Thymus (tissue), 11 donors: ENCODE results near the gene RNF7. TPM values are rescaled to one million over a fixed set of nuclear protein-coding genes. Genes with fewer than 3 reads are reported as not detected.
"Not testable (repeated sequence)": the region's sequence is repeated elsewhere in the genome, so short reads cannot be mapped to it uniquely, and the experiment has no call there.

Experiments
- DNase-seq, 9 donors: peaks; one replicate each; pipeline ENCODE4 v3.0.0-alpha.2; 2013; ENCODE audit warnings: low spot score in 9 of 9, low read depth in 6 of 9, missing footprints in 1 of 9
- H3K27ac ChIP-seq, 2 donors: one replicate each; pipeline ENCODE4 v1.5.1; 2013; ENCODE audit warnings: control low read depth in 1 of 2, low read depth in 1 of 2, low read length in 1 of 2, mild to moderate bottlenecking in 1 of 2, moderate library complexity in 1 of 2
- H3K27me3 ChIP-seq, 2 donors: one replicate each; pipeline ENCODE4 v1.5.1; 2013; ENCODE audit warnings: low read length in 1 of 2; ENCODE audit not compliant: control insufficient read depth in 2 of 2, insufficient read depth in 1 of 2
- H3K36me3 ChIP-seq, 2 donors: one replicate each; pipeline ENCODE4 v1.5.1; 2013; ENCODE audit warnings: low read length in 1 of 2, mild to moderate bottlenecking in 1 of 2, moderate library complexity in 1 of 2; ENCODE audit not compliant: control insufficient read depth in 2 of 2, insufficient read depth in 2 of 2
- H3K4me1 ChIP-seq, 2 donors: one replicate each; pipeline ENCODE4 v1.5.1; 2013; ENCODE audit warnings: low read length in 2 of 2; ENCODE audit not compliant: control insufficient read depth in 2 of 2, insufficient read depth in 2 of 2
- H3K4me3 ChIP-seq, 2 donors: one replicate each; pipeline ENCODE4 v1.5.1; 2013; ENCODE audit warnings: low read length in 2 of 2, control low read depth in 1 of 2, mild to moderate bottlenecking in 1 of 2
- H3K9me3 ChIP-seq, 2 donors: one replicate each; pipeline ENCODE4 v1.5.1; 2013; ENCODE audit warnings: low read length in 1 of 2, mild to moderate bottlenecking in 1 of 2; ENCODE audit not compliant: control insufficient read depth in 2 of 2, insufficient read depth in 1 of 2
- WGBS: extraction: QIAGEN DNeasy Blood & Tissue Kit; methylation state at CpG from one replicate; pipeline ENCODE4 v1.1.7; 2013; 5-methylcytosine and 5-hydroxymethylcytosine counted together
- polyA plus RNA-seq: library from polyadenylated mRNA; stranded (reverse); fragments of 200-250 nt; gene quantifications from one replicate; pipeline ENCODE4 v1.2.3, GENCODE V29; 2013
- total RNA-seq: library from RNA; stranded (reverse); fragments of 120-200 nt; gene quantifications from one replicate; pipeline ENCODE4 v1.2.4, GENCODE V29; 2013
- donor health status: healthy.

The RNF7 gene
- total and polyA plus RNA-seq, 2 donors: 81.4 to 157 TPM

- H3K27me3 ChIP-seq: no peaks in the 10 kb centered on the region
- no peak overlapping the region for H3K27ac ChIP-seq
- H3K4me3 ChIP-seq: no peak overlapping the region
- H3K9me3 ChIP-seq: no peaks in the 10 kb centered on the region
- DNase-seq: no peak
- WGBS: 96% methylated on average over 1 of the region's 1 CpG
- peaks cover 0 to 3% of the 10 kb centered on the region in 2 donors for H3K4me1 ChIP-seq
- H3K36me3 ChIP-seq: no peaks in the 10 kb centered on the region
Observed at GRCh38 chr3:141779667-141780066, 41.6 kb downstream of the RNF7 start.

- 93% methylated on average over 4 of the region's 4 CpGs for WGBS
- H3K4me1 ChIP-seq: peaks cover 0 to 3% of the 10 kb centered on the region in 2 donors
- no peak for DNase-seq
- H3K36me3 ChIP-seq: no peaks in the 10 kb centered on the region
- no peaks in the 10 kb centered on the region for H3K9me3 ChIP-seq
- H3K27me3 ChIP-seq: no peaks in the 10 kb centered on the region
- H3K27ac ChIP-seq: no peak overlapping the region
- H3K4me3 ChIP-seq: no peak overlapping the region
Observed at GRCh38 chr3:141782386-141782932, 44.4 kb downstream of the RNF7 start.

DNA sequence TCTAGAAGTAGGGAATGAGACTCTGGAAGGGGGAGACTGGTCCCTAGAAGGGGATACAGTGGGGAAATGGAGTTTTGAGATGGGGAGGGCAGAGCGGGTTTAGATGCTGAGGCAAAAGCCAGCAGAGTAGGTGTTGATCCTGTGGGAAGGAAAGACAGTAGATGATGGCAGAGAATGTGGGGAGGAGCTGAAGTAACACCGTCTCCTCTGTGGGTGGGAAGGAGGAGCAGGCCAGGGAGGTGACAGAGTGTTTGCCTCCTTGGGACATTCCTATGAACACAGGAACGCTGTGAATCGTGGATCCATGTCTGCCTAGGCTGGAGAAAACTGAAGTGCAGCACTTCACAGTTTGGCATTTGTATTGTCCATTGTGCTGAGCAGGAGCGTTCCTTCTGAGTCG is 45.5 kb downstream of the RNF7 start:
- Histone ChIP-seq H3K4me3 (no peak overlapping the region), H3K36me3 (no peaks in the 10 kb centered on the region), H3K4me1 (no peaks in the 10 kb centered on the region), H3K27me3 (no peaks in the 10 kb centered on the region), H3K27ac (no peak overlapping the region), H3K9me3 (no peaks in the 10 kb centered on the region)
- WGBS: 96% methylated on average over 6 of the region's 6 CpGs
- DNase-seq: no peak

DNA sequence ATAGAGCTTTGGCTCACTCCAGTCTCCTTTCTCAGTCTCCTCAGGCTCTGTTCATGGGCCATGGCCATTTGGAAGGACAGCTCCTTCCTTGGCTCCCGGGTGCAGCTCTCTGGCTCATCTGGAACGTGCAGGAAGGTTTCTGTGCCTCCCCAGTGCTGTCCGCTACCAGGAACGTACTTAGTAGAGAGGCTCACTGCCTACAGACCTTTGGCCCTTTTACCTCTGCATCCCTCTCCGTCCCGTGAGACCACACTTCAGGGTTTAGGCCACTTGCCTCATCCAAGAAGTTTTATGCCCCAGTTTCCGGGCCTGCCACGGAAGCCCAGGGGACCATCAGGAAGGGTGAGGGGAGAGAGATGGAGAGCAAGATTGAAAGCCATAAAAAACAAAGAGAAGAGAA is 46.0 kb downstream of the RNF7 start:
- H3K9me3 ChIP-seq: no peaks in the 10 kb centered on the region
- no peak overlapping the region for H3K27ac ChIP-seq
- H3K4me1 ChIP-seq: no peaks in the 10 kb centered on the region
- H3K36me3 ChIP-seq: no peaks in the 10 kb centered on the region
- no peak for DNase-seq
- no peak overlapping the region for H3K4me3 ChIP-seq
- WGBS: 94% methylated on average over 8 of the region's 8 CpGs
- H3K27me3 ChIP-seq: no peaks in the 10 kb centered on the region

- no peak for DNase-seq
- no peaks in the 10 kb centered on the region for H3K4me1 ChIP-seq
- H3K27me3 ChIP-seq: no peaks in the 10 kb centered on the region
- H3K4me3 ChIP-seq: no peak overlapping the region
- no peaks in the 10 kb centered on the region for H3K9me3 ChIP-seq
- WGBS: 70% methylated on average over 2 of the region's 2 CpGs
- H3K27ac ChIP-seq: no peak overlapping the region
- no peaks in the 10 kb centered on the region for H3K36me3 ChIP-seq
Observed at GRCh38 chr3:141784531-141784930, 46.4 kb downstream of the RNF7 start.

GRCh38 chr3:141788149-141788548 is 50.1 kb downstream of the RNF7 start:
- WGBS: 94% methylated on average over 4 of the region's 4 CpGs
- Histone ChIP-seq H3K36me3 (no peaks in the 10 kb centered on the region), H3K27me3 (no peaks in the 10 kb centered on the region), H3K4me3 (no peak overlapping the region), H3K9me3 (no peaks in the 10 kb centered on the region), H3K4me1 (no peaks in the 10 kb centered on the region), H3K27ac (no peak overlapping the region)
- DNase-seq: no peak

GRCh38 chr3:141788750-141789149 is 50.7 kb downstream of the RNF7 start:
- 97% methylated on average over 5 of the region's 5 CpGs for WGBS
- H3K27ac ChIP-seq, DNase-seq, H3K36me3 ChIP-seq, H3K4me3 ChIP-seq, H3K9me3 ChIP-seq, H3K27me3 ChIP-seq, H3K4me1 ChIP-seq: not testable (repeated sequence)

DNA sequence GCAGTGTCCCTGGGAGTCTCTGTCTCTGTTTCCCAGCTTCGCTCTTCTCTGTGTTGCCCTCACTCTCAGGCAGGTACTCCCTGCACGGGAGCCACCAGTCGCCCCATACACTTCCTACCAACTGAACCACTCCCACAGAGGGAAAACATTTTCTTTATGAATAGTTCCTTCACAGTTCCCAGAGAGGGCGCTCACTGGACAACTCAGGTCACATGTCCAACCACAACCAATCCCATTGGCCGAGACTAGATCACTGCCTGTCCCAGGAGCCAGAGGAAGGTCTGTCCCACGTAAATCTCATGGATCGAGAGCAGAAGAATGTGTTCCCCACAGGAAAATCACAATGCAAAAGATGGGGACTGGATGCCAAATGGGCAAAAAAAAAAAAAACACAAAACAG is 51.2 kb downstream of the RNF7 start:
- H3K27me3 ChIP-seq: no peaks in the 10 kb centered on the region
- WGBS: 95% methylated on average over 7 of the region's 7 CpGs
- no peak for DNase-seq
- H3K4me1 ChIP-seq: peaks cover 3 to 8% of the 10 kb centered on the region in 2 donors
- no peaks in the 10 kb centered on the region for H3K9me3 ChIP-seq
- H3K36me3 ChIP-seq: no peaks in the 10 kb centered on the region
- H3K27ac ChIP-seq: no peak overlapping the region
- H3K4me3 ChIP-seq: no peak overlapping the region

- Histone ChIP-seq H3K27me3 (no peaks in the 10 kb centered on the region), H3K36me3 (no peaks in the 10 kb centered on the region), H3K4me3 (no peak overlapping the region), H3K27ac (no peak overlapping the region), H3K9me3 (no peaks in the 10 kb centered on the region), H3K4me1 (peaks cover 10 to 17% of the 10 kb centered on the region in 2 donors)
- 97% methylated on average over 4 of the region's 4 CpGs for WGBS
- DNase-seq: no peak
Observed at GRCh38 chr3:141790171-141790570, 52.1 kb downstream of the RNF7 start.

DNA sequence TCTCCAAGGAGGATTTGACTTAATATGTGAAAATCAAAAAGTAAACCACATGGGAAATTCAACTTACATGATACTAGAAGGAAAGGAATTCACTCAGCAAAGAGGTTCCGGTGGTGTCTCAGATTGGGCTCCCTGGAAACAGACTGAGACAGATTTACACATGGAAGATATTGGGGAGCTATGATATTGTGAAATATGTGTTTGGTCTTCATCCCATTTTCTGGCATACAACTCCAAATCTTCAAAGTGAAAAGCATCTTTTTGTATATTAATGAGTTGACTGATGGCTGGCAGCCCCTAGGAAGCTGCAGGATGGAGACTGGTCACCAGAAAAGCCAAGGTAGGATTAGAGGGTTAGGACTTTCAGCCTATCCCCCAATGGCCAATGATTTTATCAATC is 54.4 kb downstream of the RNF7 start:
- Histone ChIP-seq H3K27ac (no peak overlapping the region), H3K36me3 (no peaks in the 10 kb centered on the region), H3K27me3 (no peaks in the 10 kb centered on the region), H3K4me3 (no peak overlapping the region), H3K4me1 (peaks cover 29 to 40% of the 10 kb centered on the region in 2 donors), H3K9me3 (no peaks in the 10 kb centered on the region)
- WGBS: 100% methylated on average over 1 of the region's 1 CpG
- DNase-seq: no peak
